Activated CD8-positive, alpha-beta memory T cell treated with anti-CD3 and anti-CD28 coated beads for 36 hours (primary cell): ENCODE results near the gene SFT2D1. TPM values are rescaled to one million over a fixed set of nuclear protein-coding genes. Genes with fewer than 3 reads are reported as not detected.
"Not testable (repeated sequence)": the region's sequence is repeated elsewhere in the genome, so short reads cannot be mapped to it uniquely, and the experiment has no call there.

Experiments used
- CTCF ChIA-PET: fragments of 350-600 bp; sonication (Branson Sonifier 250); formaldehyde crosslinking; loops from one replicate; lab custom pipeline; 2021; ENCODE audit warnings: antibody characterized with exemption; lab: Charles Lee
- POLR2A ChIA-PET: fragments of 350-600 bp; sonication (Branson Sonifier 250); formaldehyde crosslinking; loops from one replicate; lab custom pipeline; 2021; ENCODE audit warnings: antibody characterized with exemption; lab: Charles Lee
- total RNA-seq, 2 experiments: library from RNA; stranded (reverse); gene quantifications; one replicate each; pipeline ENCODE4 v1.2.3, GENCODE V29; 2021

Gene SFT2D1
- total RNA-seq, result 10 to 100 TPM; 51.6 to 51.8 TPM

DNA sequence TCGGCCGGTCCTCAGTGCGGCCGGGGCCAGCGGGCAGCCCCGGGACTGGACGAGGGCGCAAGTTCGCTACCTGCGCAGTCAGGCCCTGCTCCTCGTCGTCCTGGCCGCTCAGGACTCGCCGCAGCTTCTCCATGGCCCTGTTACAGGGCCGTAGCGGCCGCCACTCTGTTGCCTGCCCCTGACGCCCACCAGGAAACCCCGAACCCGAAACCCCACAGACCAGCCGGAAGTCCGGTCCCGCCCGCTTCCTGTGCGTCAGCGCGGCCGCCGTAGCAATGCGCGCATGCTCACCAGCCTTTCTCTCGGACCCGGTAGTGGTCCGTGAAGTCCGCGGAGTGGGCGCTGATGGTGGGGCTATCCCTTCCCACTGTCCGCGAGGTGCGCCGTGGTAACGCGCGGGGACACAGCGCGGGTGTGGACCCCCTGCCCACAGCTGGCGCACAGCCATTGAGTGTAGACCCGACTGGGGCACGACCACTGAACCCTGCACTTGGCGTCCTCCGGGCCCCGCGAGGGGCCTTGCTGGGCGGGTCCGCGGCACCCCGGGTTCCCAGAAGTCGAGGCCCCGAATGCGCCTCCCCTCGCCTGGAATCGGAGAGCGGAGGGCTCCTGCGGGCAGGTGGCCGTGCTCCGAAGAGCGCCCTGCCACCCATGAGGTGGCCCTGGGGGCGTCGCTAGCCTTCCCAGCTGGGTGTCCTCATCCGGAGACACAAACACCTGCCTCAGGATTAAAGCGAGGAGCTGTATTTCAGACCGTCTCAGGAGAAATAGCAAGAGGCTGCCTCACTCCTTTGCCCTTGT, at the start of gene SFT2D1:
Gene SFT2D1, minus strand, starts transcription at position 197 of the 801 bp plus-strand sequence. Its CDS starts 64 bp downstream, at position 133.
- CTCF ChIA-PET, result interaction anchor here (1.1 to 2.0 kb wide), 3 partner anchors 9 to 39 kb away, joined by 3 to 7 read pairs (median 4); no protein-coding TSS in a partner anchor
- POLR2A ChIA-PET, result interaction anchor here (1.0 kb wide), 1 partner anchor 39 kb away, joined by 4 read pairs; no protein-coding TSS in a partner anchor

DNA sequence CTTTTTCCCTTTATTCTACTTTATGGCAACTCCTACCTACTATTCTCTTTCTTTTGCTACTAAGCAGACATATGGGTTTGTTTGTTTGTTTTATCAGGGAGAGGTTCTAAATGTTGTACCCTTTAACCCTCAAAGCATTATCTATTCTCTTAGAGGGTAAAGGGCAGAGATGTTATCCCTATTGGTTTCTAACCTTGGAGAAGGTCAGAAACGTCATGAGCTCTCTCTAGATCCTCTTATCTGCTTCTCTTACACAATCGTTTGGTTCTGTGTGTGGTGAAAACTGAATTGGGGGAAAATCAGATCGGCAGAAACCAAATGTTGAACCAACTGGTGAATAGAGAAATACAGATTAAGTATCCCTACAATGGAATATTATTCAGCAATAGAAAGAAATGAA, 46.8 kb upstream of the SFT2D1 start:
- CTCF ChIA-PET, result interaction anchor here (0.7 kb wide), 1 partner anchor 12 kb away, joined by 4 read pairs; no protein-coding TSS in a partner anchor
- POLR2A ChIA-PET, result no interaction called here

DNA sequence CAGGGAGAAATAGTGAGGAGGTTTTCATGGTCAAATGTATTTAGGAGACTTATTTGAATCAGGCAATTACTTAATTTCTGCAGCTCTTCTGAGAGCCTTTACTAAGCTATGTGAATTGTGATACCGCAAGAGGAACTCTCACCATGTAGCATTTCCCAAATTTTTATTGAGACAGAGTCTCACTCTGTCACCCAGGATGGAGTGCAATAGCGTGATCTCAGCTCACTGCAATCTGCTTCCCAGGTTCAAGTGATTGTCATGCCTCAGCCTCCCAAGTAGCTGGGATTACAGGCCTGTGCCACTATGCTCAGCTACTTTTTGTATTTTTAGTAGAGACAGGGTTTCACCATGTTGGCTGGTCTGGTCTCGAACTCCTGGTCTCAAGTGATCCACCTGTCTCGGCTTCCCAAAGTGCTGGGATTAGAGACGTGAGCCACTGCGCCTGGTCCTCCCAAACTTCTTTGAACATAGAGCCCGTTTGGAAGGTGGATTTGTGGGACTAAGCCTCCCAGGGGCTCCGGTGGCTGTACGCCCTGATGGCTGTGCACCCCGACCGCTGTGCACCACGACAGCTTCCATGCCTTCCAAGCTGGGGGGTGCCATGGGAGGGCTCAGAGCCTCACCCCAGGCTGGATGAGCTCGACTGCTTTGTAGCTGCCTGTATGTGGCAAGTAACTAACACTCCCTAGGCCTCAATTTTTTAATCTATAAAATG, 46.1 kb upstream of the SFT2D1 start:
- POLR2A ChIA-PET, result no interaction called here
- CTCF ChIA-PET, result interaction anchor here (0.8 to 1.5 kb wide), 3 partner anchors 10 to 112 kb away, joined by 4 to 5 read pairs (median 5); no protein-coding TSS in a partner anchor

DNA sequence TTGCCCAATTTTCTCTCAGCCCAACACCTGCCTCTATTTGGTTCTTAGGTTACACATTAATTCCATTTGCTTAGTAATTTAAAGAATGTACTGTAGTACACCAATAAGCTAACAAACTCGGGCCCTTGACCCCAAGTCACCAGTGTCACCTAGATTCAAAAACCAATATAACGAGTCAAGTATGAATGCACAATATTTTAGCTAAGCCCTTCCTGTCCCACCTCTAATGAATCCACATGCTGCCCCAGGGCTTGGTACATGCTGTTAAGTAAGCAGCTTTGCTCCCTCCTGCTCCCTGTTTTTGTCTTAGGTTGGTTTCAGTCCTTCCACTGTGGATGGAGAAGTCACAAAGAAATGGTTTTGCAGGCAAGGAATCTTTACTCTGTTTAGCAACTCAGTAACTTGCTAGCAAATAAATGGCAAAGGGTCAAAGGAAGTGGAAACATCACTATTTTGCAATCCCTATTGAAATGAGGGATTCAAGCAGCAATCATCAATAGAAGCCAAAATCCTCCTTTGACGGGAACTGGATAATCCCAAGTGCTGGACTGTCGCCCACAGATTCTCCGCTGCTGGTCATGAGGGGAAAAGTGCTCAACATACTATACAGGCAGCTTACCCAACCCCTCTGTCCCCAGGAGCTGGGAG, 45.4 kb upstream of the SFT2D1 start:
- CTCF ChIA-PET, result interaction anchor here (0.8 to 1.5 kb wide), 3 partner anchors 11 to 112 kb away, joined by 4 to 5 read pairs (median 5); no protein-coding TSS in a partner anchor

DNA sequence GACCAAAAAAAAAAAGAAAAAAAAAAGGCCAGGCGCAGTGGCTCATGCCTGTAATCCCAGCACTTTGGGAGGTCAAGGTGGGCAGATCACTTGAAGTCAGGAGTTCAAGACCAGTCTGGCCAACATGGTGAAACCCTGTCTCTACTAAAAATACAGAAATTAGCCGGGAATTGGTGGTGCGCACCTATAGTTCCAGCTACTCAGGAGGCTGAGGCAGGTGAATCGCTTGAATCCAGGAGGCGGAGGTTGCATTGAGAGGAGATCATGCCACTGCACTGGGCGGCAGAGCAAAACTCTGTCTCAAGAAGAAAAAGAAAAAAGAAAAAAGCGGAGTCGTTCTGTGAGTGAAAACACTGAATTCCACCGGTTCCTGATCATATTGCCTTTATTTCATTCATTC, 44.8 kb upstream of the SFT2D1 start:
- CTCF ChIA-PET, result interaction anchor here (1.2 to 1.5 kb wide), 2 partner anchors 12 to 111 kb away, joined by 5 read pairs; no protein-coding TSS in a partner anchor
- POLR2A ChIA-PET, result not testable (repeated sequence)

More for the DNA sequence above, 45.4 kb upstream of the SFT2D1 start:
- POLR2A ChIA-PET, result no interaction called here

DNA sequence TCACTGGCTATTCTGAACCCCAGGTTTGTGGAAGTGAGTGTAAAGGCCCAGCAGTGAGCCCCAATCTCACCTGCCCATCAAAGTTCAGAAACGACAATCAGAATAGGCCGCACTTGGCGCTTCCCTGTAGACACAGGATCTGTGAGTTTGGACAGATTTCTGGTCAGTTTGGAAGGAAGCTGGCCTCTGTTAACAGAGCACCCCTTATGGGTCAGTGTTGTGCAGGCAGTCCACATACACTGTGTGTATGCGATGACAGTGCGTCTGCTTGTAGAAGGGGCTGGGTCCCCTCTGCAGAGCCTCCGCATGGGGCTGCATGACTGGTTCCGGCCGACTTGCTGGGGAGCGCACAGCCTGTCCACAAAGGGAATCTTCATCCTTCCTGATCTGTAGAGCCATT, 43.8 kb upstream of the SFT2D1 start:
- CTCF ChIA-PET, result interaction anchor here (0.6 to 1.5 kb wide), 3 partner anchors 73 to 890 kb away, joined by 3 to 4 read pairs (median 4); no protein-coding TSS in a partner anchor
- POLR2A ChIA-PET, result no interaction called here

DNA sequence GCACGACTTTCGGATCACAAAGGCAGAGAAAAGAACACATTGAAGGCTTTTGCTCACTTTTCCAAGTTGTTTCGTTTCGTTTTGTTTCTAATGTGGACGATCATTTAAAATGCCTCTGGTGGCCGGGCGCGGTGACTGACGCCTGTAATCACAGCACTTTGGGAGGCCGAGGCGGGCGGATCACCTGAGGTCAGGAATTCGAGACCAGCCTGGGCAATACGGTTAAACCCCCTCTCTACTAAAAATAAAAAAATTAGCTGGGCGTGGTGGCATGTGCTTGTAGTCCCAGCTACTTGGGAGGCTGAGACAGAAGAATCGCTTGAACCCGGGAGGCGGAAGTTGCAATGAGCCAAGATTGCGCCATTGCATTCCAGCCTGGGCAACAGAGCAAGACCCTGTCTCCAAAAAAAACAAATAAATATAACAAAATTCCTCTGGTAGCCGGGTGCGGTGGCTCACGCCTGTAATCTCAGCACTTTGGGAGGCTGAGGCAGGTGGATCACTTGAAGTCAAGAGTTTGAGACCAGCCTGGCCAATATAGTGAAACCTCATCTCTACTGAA, 41.5 kb upstream of the SFT2D1 start:
- CTCF ChIA-PET, result interaction anchor here (0.7 to 1.4 kb wide), 2 partner anchors 17 to 71 kb away, joined by 3 read pairs; no protein-coding TSS in a partner anchor
- POLR2A ChIA-PET, result interaction anchor here (0.6 kb wide), 1 partner anchor 9 kb away, joined by 4 read pairs; no protein-coding TSS in a partner anchor

DNA sequence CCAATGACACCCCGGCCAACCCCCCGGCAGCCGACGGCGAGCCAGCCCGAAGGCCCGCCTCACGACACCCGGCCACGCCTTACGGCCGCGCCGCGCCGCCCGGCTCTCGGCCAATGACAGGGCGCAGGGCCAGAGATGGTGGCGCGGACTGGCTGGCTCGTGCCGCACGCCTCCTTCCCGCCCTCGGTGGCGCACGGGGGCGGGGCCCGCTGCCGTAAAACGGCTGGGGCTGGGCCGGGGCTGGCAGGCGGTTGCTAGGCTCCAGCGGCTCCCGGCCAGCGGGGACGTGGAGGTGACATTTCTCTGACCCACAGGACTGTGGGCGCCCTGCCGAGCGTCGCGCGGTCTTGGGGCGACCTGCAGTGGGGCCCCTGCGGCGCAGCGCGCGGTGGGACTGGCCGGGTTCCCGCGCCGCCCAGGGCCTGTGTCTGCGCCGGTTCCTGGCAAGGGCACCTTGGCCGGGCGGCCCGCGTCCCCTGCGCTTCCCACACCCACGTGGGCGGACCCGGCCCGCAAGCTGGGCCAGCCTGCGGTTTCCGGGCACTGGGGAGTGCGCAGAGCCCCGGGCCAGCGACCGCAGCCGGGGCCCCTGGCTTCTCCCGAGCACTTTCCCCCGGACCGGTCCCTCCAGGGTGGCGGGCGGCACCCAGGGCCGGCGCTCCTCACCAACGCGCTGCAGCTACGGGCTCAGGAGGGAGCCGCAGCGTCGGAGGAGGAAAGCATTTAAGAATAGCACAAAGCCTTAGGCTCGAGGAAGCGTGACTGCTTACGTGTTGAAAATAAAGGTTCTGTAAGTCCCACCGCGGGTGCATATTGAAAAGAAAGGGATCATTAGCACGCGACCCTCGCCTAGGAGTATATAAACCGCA, 40.8 kb upstream of the SFT2D1 start, which contains the start of gene MPC1:
Gene MPC1, minus strand, starts transcription at position 8 of the 869 bp plus-strand sequence. CDS start 64 bp downstream, outside the sequence.
- ChIA-PET CTCF (interaction anchor here (0.7 to 1.4 kb wide), 2 partner anchors 18 to 70 kb away, joined by 3 read pairs; no protein-coding TSS in a partner anchor), POLR2A (no interaction called here)

DNA sequence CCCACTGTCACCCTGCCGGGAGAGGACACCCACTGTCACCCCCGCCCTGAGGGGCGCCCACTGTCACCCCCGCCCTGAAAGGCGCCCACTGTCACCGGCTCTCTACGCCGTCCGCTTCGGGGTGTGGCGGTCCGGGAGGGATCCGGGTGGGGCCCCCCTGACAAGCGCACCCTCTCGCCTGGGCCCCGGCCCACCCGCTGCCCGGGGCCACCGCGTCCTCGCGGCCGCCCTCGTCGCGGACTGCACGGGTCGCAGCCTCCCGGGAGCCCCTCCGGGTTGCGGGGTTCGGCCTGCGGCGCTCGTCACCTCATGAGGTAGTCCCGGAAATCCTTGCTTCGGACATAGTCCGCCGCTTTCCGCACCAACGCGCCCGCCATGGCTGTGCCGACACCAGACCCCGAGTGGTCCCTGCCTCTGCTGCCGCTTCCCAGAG, 40.2 kb upstream of the SFT2D1 start:
- POLR2A ChIA-PET, result no interaction called here
- CTCF ChIA-PET, result no interaction called here

DNA sequence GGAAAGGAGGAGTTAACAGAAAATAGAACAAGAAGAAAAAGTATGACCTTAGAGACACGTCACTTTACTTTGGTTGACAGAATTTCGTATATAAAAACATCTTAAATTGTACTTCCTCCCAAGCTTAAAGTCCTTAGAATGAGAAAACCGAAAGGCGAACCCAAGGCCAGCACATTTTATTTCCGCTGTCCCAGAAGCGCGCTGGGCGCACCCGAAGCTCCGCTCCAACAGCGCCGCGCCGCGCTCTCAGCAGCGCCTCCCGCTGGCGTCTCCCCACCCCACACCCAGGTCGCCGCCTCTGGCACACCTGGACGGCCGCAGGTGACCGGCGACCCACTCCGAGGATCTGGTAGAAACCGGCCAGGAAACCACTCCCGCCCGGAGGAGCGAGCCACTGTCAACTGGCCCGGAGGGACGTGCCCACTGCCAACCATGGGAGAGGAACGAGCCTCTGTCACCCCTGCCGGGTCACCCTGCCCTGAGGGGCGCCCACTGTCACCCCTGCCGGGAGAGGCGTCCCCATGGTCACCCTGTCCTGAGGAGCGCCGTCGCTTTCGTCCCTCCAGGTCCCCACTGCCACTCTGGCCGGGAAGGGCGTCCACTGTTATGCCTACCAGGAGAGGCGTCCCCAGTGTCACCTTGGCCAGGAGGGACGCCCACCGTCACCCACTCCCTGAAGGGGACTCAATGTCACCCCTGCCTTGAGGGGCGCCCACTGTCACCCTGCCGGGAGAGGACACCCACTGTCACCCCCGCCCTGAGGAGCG, 39.6 kb upstream of the SFT2D1 start:
- ChIA-PET CTCF (interaction anchor here (0.6 to 1.8 kb wide), 13 partner anchors 11 to 105 kb away, joined by 3 to 8 read pairs (median 4); partner anchors contain the start of gene SFT2D1), POLR2A (interaction anchor here (0.6 to 1.4 kb wide), 2 partner anchors 40 to 41 kb away, joined by 4 read pairs; partner anchors contain the start of gene SFT2D1)

DNA sequence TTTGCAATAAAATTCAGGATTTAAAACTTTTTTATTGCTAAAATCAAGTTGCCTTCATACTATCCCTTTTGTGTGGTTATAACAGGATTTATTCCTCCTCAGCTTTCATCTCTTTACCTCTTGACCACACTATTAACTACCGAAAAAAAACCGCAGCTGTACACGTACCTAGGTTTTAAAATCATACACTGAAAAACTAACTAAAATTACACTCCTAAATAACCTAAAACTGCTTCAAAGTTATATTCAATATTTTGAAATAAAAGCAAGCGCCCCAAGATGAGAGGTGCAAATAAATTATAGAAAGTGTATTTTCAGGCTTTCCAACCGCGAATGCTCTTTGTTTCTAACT, 39.0 kb upstream of the SFT2D1 start:
- CTCF ChIA-PET, result interaction anchor here (0.6 to 1.8 kb wide), 15 partner anchors 11 to 444 kb away, joined by 3 to 8 read pairs (median 4); partner anchors contain the start of gene SFT2D1
- POLR2A ChIA-PET, result interaction anchor here (0.6 to 1.4 kb wide), 2 partner anchors 39 to 40 kb away, joined by 4 read pairs; partner anchors contain the start of gene SFT2D1

DNA sequence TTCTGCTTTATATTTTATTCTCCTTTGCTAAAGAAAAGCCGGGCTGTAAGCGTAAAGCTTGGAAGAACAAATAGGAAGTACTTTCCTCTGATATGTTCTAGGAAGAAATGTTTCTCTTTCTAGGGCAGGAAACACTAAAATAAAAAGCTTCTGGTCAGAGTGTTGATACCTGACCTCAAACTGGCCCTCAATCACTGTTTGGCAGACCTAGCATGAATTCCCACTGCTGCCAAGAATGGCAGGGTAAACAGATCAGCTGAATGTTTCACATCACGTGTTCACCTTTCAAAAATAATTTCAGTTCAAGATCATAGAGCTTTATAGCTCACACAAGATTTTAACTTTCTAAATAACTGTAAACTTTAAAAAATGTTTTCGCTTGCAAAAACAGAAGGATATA, 37.5 kb upstream of the SFT2D1 start:
- POLR2A ChIA-PET, result no interaction called here
- CTCF ChIA-PET, result interaction anchor here (1.5 kb wide), 1 partner anchor 104 kb away, joined by 4 read pairs; no protein-coding TSS in a partner anchor

DNA sequence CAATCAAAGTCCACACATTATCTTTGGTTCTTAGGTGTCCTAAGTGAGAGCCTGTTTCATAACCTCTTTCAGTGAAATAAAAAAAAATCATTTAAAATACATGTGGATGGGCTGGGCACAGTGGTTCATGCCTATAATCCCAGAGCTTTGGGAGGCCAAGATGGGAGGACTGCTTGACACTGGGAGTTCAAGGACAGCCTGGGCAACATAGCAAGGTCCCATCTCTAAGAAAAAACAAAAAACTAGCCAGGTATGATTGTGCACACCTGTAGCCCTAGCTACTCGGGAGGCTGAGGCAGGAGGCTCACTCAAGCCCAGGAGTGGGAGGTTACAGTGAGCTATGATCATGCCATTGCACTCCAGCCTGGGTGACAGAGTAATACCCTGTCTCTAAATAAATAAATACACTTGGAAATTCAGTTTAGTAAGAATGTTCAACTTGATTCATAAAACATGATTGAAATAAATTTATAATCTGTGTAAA, 36.8 kb upstream of the SFT2D1 start:
- ChIA-PET CTCF (interaction anchor here (1.5 to 2.0 kb wide), 2 partner anchors 66 to 103 kb away, joined by 4 read pairs; no protein-coding TSS in a partner anchor), POLR2A (no interaction called here)

DNA sequence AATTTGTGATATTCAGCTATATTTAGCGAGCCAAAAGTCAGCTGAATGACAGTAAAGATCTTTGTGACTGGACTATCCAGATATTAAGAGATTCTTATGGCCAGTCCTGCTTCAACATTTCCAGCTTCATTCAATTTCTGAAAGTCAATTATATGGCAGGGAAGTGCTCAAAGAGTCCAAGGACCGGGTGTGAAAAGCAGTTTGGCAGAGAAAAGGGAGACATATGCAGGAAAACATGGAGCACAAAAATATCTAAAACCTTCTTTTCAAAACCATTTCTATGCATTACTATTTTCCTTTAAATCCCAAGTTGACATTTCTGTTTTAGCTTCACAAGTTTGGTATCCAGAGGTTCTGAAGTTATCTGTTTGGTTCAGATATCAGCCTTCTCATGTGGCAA, 35.4 kb upstream of the SFT2D1 start:
- POLR2A ChIA-PET, result no interaction called here
- CTCF ChIA-PET, result interaction anchor here (2.0 kb wide), 1 partner anchor 64 kb away, joined by 4 read pairs; no protein-coding TSS in a partner anchor

DNA sequence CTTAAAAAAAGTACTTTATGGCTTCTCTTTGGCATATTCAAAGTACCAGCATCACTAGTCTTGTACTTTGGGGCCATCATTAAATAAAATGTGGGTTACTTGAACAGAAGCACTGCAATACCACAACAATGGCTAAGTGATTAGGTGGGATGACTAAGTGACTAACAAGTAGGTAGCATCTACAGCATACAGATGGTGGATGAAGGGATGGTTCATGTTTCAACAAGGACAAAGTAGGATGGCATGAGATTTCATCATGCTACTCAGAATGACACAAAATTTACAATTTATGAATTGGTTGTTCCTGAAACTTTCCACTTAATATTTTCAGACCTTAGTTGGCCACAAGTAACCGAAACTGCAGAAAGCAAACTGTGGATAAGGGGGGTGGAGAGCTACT, 32.7 kb upstream of the SFT2D1 start:
- POLR2A ChIA-PET, result interaction anchor here (0.6 kb wide), 1 partner anchor 9 kb away, joined by 4 read pairs; no protein-coding TSS in a partner anchor
- CTCF ChIA-PET, result no interaction called here

DNA sequence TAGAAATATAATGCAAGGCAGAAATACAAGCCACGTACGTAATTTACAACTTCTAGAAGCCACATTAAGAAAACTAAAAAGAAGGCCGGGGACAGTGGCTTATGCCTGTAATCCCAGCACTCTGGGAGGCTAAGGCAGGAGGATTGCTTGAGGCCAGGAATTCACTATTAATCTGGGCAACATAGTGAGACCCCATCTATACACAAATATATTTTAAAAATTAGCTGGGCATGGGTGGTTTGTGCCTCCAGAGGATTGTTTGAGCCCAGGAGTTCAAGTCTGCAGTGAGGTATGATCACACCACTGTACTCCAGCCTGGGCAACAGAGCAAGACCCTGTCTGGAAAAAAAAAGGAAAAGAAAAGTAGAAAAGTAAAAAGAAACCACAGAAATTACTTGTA, 28.1 kb upstream of the SFT2D1 start:
- CTCF ChIA-PET, result no interaction called here
- POLR2A ChIA-PET, result no interaction called here
